CD14-positive monocyte (primary cell): ENCODE measurements around the gene PDCD7. TPM values are rescaled to one million over a fixed set of nuclear protein-coding genes. Genes with fewer than 3 reads are reported as not detected.

Experiments
- DNase-seq, 3 donors: peaks; one replicate each; pipeline ENCODE4 v3.0.0-alpha.2; 2011 to 2022
- H2AFZ ChIP-seq: 2 replicates; pipeline ENCODE4 v1.6.0; 2012; ENCODE audit warnings: mild to moderate bottlenecking, low read depth, low read length, inconsistent platforms; ENCODE audit not compliant: insufficient read depth, poor library complexity, severe bottlenecking
- H3K27ac ChIP-seq, 2 donors: 1 replicate in 1 of 2; 2 replicates in 1 of 2; pipeline ENCODE4 v1.5.1; 2012 to 2013; ENCODE audit warnings: low read length in 2 of 2, control low read depth in 1 of 2, inconsistent platforms in 1 of 2, low read depth in 1 of 2, mild to moderate bottlenecking in 1 of 2
- H3K27me3 ChIP-seq, 2 donors: one replicate each; pipeline versions ENCODE4 v1.6.0 to v1.6.1; 2011 to 2013; ENCODE audit warnings: low read length in 2 of 2; ENCODE audit not compliant: control insufficient read depth in 2 of 2, insufficient read depth in 2 of 2
- H3K36me3 ChIP-seq, 2 donors: replicated peaks in 1 of 2; 1 replicate in 1 of 2; 2 replicates in 1 of 2; pipeline versions ENCODE4 v1.5.1 to v1.6.1; 2012 to 2013; ENCODE audit warnings: low read length in 2 of 2, control low read depth in 1 of 2, inconsistent platforms in 1 of 2, mild to moderate bottlenecking in 1 of 2; ENCODE audit not compliant: insufficient read depth in 2 of 2, control insufficient read depth in 1 of 2
- H3K4me1 ChIP-seq, 2 donors: 1 replicate in 1 of 2; 2 replicates in 1 of 2; pipeline versions ENCODE4 v1.5.1 to v1.6.1; 2012 to 2013; ENCODE audit warnings: low read length in 2 of 2, control low read depth in 1 of 2, inconsistent platforms in 1 of 2, mild to moderate bottlenecking in 1 of 2, moderate library complexity in 1 of 2; ENCODE audit not compliant: insufficient read depth in 2 of 2, control insufficient read depth in 1 of 2
- H3K4me2 ChIP-seq: replicated peaks from 2 replicates; pipeline ENCODE3; 2012; ENCODE audit warnings: low read length, moderate library complexity, mild to moderate bottlenecking; ENCODE audit not compliant: poor library complexity, severe bottlenecking; ENCODE audit errors: extremely low read depth
- H3K4me3 ChIP-seq, 3 experiments: fragments of 200-600 bp in 1 of 3; sonication (generic) in 1 of 3; replicated peaks in 1 of 3; 1 replicate in 2 of 3; 2 replicates in 1 of 3; pipeline ENCODE4 v1.5.1; 2011 to 2013; ENCODE audit warnings: low read length in 3 of 3, mild to moderate bottlenecking in 3 of 3, control low read depth in 2 of 3, low read depth in 2 of 3, inconsistent platforms in 1 of 3, moderate library complexity in 1 of 3
- H3K79me2 ChIP-seq: 2 replicates; pipeline ENCODE4 v1.6.0; 2012; ENCODE audit warnings: mild to moderate bottlenecking, control low read depth, inconsistent platforms, low read length, moderate library complexity; ENCODE audit not compliant: insufficient read depth
- H3K9ac ChIP-seq: 2 replicates; pipeline ENCODE4 v1.6.0; 2017; ENCODE audit warnings: low read length, mild to moderate bottlenecking; ENCODE audit not compliant: insufficient read depth, poor library complexity, severe bottlenecking
- H3K9me3 ChIP-seq, 2 donors: replicated peaks in 1 of 2; 1 replicate in 1 of 2; 2 replicates in 1 of 2; pipeline versions ENCODE4 v1.5.1 to v1.6.1; 2012 to 2013; ENCODE audit warnings: low read length in 2 of 2, control low read depth in 1 of 2; ENCODE audit not compliant: control insufficient read depth in 1 of 2, insufficient read depth in 1 of 2
- H4K20me1 ChIP-seq: 2 replicates; pipeline ENCODE4 v1.6.0; 2012; ENCODE audit warnings: mild to moderate bottlenecking, low read length, control low read depth, moderate library complexity; ENCODE audit not compliant: insufficient read depth
- H3K27ac Mint-ChIP-seq, 7 donors: one replicate each; pipeline ENCODE4 v1.8.0; 2020; ENCODE audit warnings: mild to moderate bottlenecking in 7 of 7, mixed read lengths in 7 of 7, moderate library complexity in 6 of 7, inconsistent platforms in 2 of 7
- H3K27me3 Mint-ChIP-seq, 3 donors: one replicate each; pipeline ENCODE4 v1.8.0; 2021 to 2022; ENCODE audit warnings: low read depth in 3 of 3, mild to moderate bottlenecking in 3 of 3, mixed read lengths in 3 of 3, moderate library complexity in 3 of 3, inconsistent platforms in 1 of 3
- H3K36me3 Mint-ChIP-seq, 2 donors: one replicate each; pipeline ENCODE4 v1.8.0; 2020; ENCODE audit warnings: mixed read lengths in 2 of 2, inconsistent platforms in 1 of 2, mild to moderate bottlenecking in 1 of 2
- H3K4me1 Mint-ChIP-seq: one replicate; pipeline ENCODE4 v1.8.0; 2020; ENCODE audit warnings: mild to moderate bottlenecking, mixed read lengths
- H3K4me3 Mint-ChIP-seq, 2 donors: one replicate each; pipeline ENCODE4 v1.8.0; 2020; ENCODE audit warnings: mild to moderate bottlenecking in 2 of 2, mixed read lengths in 2 of 2, moderate library complexity in 1 of 2
- H3K9me3 Mint-ChIP-seq, 7 donors: one replicate each; pipeline ENCODE4 v1.8.0; 2020 to 2022; ENCODE audit warnings: mixed read lengths in 7 of 7, mild to moderate bottlenecking in 6 of 7, moderate library complexity in 6 of 7, inconsistent platforms in 2 of 7
- WGBS: methylation state at CpG from one replicate; pipeline ENCODE4 v1.1.5; 2013; ENCODE audit warnings: missing lambda C conversion rate; ENCODE audit not compliant: insufficient coverage; 5-methylcytosine and 5-hydroxymethylcytosine counted together
- intact Hi-C, 2 donors: fragments of 100-400 bp; cut with micrococcal nuclease; formaldehyde crosslinking; loops; one replicate each; pipeline versions ENCODE4 v1.15.0 to v1.15.1; 2023
- polyA plus RNA-seq, 3 donors: library from polyadenylated mRNA; depleted of rRNA in 1 of 3; unstranded in 2 of 3; stranded (reverse) in 1 of 3; fragments of 300-500 nt in 2 of 3; fragments of >200 nt in 1 of 3; fragmentation: Illumina TruSeq in 2 of 3; gene quantifications; 1 replicate in 2 of 3; 2 replicates in 1 of 3; pipeline ENCODE4 v1.2.3, GENCODE V29; 2012 to 2021
- TF ChIP-seq, protein P1 (sequence below): fragments of 200-600 bp; IDR thresholded peaks from one replicate; pipeline ENCODE4 v1.8.0; 2022; ENCODE audit warnings: antibody characterized with exemption, mild to moderate bottlenecking

PDCD7 gene
- polyA plus RNA-seq, 3 donors: 3.1 to 6.9 (median 4.7) TPM

DNA sequence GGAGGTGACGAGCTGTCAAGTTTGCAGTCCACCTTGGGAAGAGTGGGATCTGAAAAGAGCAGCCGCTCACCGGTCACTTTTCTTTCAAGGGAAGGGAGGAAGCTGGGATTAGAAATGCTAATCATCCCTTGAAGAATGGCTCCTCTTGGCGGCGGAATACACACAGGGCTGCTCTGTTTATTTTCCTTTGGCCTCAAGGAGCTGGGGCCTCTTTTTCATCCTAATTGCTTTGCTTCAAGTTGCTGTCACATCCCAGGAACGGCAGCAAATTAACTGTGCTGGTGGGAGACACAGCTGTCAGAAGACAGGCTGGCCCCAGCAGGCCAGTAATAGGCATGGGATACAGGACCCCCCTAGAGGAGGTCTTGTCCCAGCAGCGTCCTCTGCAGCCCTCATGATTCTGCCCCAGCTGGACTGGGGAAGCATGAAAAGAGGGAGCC is 50.3 kb downstream of the PDCD7 start:
- H3K36me3 Mint-ChIP-seq: no peaks in the 10 kb centered on the region
- Histone ChIP-seq H3K79me2 (no peaks in the 10 kb centered on the region), H4K20me1 (no peaks in the 10 kb centered on the region), H3K36me3 (no peaks in the 10 kb centered on the region), H3K4me2 (no peak overlapping the region), H3K4me1 (no peaks in the 10 kb centered on the region), H2AFZ (no peak overlapping the region), H3K9me3 (no peaks in the 10 kb centered on the region), H3K9ac (no peak overlapping the region), H3K4me3 (no peak overlapping the region), H3K27me3 (peaks cover 2 to 23% of the 10 kb centered on the region in 2 donors), H3K27ac (no peak overlapping the region)
- TF ChIP-seq, protein P1, sequence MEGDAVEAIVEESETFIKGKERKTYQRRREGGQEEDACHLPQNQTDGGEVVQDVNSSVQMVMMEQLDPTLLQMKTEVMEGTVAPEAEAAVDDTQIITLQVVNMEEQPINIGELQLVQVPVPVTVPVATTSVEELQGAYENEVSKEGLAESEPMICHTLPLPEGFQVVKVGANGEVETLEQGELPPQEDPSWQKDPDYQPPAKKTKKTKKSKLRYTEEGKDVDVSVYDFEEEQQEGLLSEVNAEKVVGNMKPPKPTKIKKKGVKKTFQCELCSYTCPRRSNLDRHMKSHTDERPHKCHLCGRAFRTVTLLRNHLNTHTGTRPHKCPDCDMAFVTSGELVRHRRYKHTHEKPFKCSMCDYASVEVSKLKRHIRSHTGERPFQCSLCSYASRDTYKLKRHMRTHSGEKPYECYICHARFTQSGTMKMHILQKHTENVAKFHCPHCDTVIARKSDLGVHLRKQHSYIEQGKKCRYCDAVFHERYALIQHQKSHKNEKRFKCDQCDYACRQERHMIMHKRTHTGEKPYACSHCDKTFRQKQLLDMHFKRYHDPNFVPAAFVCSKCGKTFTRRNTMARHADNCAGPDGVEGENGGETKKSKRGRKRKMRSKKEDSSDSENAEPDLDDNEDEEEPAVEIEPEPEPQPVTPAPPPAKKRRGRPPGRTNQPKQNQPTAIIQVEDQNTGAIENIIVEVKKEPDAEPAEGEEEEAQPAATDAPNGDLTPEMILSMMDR: no peak
- peak overlapping the region in 1 of 2 donors; percentile 1 for H3K4me3 Mint-ChIP-seq
- DNase-seq: no peak
- H3K4me1 Mint-ChIP-seq: peaks cover 8% of the 10 kb centered on the region
- WGBS: 90% methylated on average over 5 of the region's 7 CpGs
- H3K9me3 Mint-ChIP-seq: peaks cover 0 to under 1% (median 0%) of the 10 kb centered on the region in 7 donors
- intact Hi-C loops: loop anchor here in 1 of 2 donors (10.0 kb wide), 1 partner anchor 348 kb away; no protein-coding TSS in a partner anchor
- H3K27me3 Mint-ChIP-seq: peaks cover 25 to 63% (median 28%) of the 10 kb centered on the region in 3 donors
- H3K27ac Mint-ChIP-seq: no peak overlapping the region

DNA sequence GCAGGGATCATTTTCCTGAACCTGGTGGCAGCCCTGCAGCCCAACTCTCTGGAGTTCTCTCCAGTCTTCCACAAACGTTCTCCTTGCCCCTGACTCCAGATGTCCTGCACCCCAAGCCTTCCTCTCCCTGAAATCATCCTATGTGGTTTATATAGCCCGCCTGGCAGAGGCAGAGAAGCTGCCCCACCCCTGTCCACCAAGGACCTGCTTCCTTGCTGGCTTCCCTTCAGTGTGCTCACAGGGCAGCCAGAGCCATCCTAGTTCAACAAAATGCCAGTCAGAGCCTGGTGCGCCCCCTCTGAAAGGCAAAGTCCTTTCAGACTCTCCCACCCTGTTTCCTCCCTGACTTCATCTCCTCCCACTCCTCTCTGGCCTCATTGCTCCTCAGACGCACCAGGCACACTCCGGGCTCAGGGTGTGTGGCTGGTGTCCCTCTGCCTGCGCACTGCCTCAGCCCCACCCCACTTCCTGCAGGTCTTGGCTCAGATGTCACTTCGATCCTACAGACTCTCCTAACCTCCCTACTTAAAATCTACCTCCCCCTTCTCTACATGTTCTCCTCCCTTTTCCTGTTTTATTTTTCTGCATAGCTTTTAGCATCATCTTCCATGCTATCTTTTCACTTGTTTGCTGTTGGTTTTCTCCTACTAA is 51.2 kb downstream of the PDCD7 start:
- WGBS: 0% methylated on average over 7 of the region's 7 CpGs
- H3K27me3 Mint-ChIP-seq: peaks cover 32 to 71% (median 35%) of the 10 kb centered on the region in 3 donors
- Histone ChIP-seq H3K79me2 (no peaks in the 10 kb centered on the region), H3K27ac (no peak overlapping the region), H3K36me3 (no peaks in the 10 kb centered on the region), H3K4me1 (peaks cover 4 to 6% of the 10 kb centered on the region in 2 donors), H3K4me3 (no peak overlapping the region), H3K27me3 (peaks cover 5 to 30% of the 10 kb centered on the region in 2 donors), H2AFZ (no peak overlapping the region), H4K20me1 (no peaks in the 10 kb centered on the region), H3K4me2 (no peak overlapping the region), H3K9ac (no peak overlapping the region), H3K9me3 (peaks cover 0 to 2% of the 10 kb centered on the region in 2 donors)
- TF ChIP-seq, protein P1: no peak
- peak overlapping the region in 1 of 2 donors; percentile 47 for H3K4me3 Mint-ChIP-seq
- peaks cover 0 to 6% (median 3%) of the 10 kb centered on the region in 7 donors for H3K9me3 Mint-ChIP-seq
- H3K27ac Mint-ChIP-seq: peak overlapping the region in 2 of 7 donors; percentile 33 to 60
- no peak for DNase-seq
- intact Hi-C loops: loop anchor here in 1 of 2 donors (10.0 kb wide), 1 partner anchor 348 kb away; no protein-coding TSS in a partner anchor
- peaks cover 12% of the 10 kb centered on the region for H3K4me1 Mint-ChIP-seq
- H3K36me3 Mint-ChIP-seq: no peaks in the 10 kb centered on the region
